DLD1 (cell line): ENCODE results near the gene CACNA2D2.

Source experiments
- in situ Hi-C: cut with HindIII; loops from 2 replicates; pipeline ENCODE4 v1.10.0; 2017; ENCODE audit warnings: low sequenced_read_pairs

Gene CACNA2D2

GRCh38 chr3:50470658-50471057 is 32.8 kb downstream of the CACNA2D2 start:
- in situ Hi-C loops = no loop called here

DNA sequence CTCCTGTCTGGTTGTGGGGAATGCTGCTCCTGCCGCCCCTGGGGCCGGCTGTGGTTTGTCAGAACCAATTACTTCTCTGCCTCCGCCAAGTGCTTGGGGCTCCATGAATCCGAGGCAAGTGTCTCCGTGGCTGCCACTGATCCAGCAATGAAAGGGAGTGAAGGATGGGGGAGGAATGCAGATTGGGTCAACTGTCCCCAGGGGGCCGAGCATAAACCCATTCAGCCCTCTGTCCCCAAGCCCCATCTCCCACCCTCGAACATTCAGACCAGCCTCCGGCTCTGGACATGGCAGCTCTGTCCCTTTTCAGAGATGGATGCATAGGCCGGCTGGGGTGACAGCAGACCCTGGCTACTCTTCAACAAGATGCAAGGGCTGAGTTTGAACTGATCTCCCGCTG is 35.5 kb downstream of the CACNA2D2 start:
- in situ Hi-C loops = no loop called here

GRCh38 chr3:50466177-50466576 is 37.3 kb downstream of the CACNA2D2 start:
- in situ Hi-C loops = no loop called here

DNA sequence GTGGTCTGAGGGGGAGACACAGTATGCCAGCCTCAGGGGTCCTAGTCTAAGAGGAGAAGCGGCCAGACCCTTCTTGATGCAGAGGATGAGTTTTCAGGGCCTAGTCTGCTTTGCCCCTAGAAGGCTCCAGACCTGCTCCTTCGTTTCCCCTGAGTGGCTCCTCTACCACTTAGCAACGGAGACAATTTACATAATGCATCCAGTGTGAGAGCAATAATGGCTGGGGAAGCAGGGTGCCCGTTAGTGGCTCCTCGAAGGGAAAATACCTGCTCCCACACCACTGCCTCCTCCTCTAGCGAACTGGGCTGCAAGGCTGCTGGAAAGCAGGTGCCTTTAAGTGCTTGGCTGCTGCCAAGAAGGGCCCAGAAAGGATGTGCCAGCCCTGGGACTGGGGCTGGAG is 38.9 kb downstream of the CACNA2D2 start:
- in situ Hi-C loops = no loop called here

GRCh38 chr3:50459785-50460184 is 43.6 kb downstream of the CACNA2D2 start:
- in situ Hi-C loops = no loop called here

DNA sequence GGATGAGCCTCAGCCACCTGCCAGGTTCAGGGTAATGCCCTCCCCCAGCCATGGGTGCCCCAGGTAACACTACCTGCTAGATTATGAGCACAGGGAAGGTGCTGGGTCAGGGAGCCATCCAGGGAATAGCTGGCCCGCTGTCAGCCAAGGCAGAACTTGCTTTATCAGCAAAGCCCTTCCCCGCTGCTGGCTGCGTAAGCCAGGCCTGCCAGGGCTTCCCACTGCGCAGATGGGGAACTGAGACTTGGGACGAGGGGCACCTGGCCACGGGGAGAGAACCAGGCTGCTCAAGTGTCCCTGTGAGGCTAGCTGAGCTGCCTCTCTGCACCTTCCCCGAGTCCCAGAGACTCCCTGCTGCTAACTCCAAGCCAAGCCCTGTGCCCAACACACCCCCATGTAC is 45.4 kb downstream of the CACNA2D2 start:
- in situ Hi-C loops = no loop called here

GRCh38 chr3:50455161-50456018 is 48.0 kb downstream of the CACNA2D2 start:
- in situ Hi-C loops = no loop called here

DNA sequence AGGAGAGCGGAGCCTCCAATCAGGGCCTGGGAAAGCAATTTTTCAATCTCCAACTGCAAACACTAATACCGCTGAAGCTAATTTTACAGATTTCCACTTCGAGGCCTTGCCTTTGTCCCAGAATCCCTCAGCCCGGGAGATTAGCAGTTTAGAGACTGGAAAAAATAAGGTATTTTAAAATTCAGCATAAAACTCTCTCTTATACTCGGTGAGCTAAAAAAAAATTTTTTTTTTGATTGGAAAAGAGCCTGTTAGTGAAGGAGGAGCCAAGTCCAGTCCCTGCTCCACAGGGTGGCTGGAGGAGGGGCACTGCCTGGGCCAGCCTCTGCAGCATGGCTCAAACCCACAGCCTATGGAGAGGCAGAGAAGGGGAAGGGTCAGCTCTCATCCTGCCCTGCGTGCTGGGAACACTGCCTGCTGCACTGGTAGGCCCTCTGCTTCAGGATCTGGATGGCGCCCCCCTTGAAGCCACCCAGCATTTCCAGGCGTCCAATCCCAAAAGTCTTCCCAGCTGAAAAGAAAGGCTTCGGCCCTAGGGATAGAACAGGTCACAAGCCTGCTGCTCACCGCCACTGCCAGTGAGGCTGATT is 48.9 kb downstream of the CACNA2D2 start:
- in situ Hi-C loops = no loop called here

GRCh38 chr3:50453907-50454306 is 49.5 kb downstream of the CACNA2D2 start:
- in situ Hi-C loops = no loop called here

- in situ Hi-C loops = no loop called here
Measured at GRCh38 chr3:50450209-50450921, 53.1 kb downstream of the CACNA2D2 start.

- in situ Hi-C loops = no loop called here
Measured at GRCh38 chr3:50448752-50449539, 54.5 kb downstream of the CACNA2D2 start.

- in situ Hi-C loops = no loop called here
Measured at GRCh38 chr3:50447290-50447840, 56.1 kb downstream of the CACNA2D2 start.

DNA sequence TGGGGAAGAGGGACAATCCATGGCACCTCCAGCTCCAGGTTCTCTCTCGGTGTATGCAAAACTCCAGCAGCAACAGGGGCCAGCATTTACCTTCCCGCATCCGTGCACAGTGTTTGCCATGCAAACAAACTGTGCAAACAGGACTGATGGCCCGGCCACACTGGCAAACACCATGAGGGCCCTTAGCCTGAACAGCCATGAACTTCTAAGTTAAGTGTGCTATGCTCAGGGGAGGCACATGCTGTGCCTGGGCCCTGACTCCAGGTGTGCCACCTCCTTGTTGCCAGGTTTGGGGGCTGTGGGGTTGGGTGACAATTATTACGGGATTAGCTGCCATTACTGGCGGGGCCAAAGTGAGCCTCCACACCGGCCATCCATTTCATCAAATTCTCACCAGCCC is 57.5 kb downstream of the CACNA2D2 start:
- in situ Hi-C loops = no loop called here

DNA sequence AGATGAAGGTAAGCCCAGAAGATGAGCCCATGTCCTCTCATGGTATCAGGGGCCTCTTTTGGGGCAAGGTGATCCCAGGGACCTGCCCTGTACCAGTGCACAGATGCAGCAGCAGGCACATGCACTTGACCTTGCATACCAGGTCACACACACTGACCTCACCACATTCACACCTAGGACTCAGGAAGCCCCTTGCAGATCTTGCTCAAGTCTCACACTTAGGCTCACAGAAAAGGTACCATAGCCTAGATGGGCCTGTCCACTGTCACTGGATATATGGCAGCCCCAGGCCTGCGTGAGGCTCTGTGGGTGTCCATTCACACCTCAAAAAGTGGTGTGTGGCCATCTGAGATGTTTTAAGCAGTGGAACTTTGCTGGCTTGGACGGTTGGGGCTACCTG is 58.7 kb downstream of the CACNA2D2 start:
- in situ Hi-C loops = no loop called here

GRCh38 chr3:50444213-50444612 is 59.2 kb downstream of the CACNA2D2 start:
- in situ Hi-C loops = no loop called here

DNA sequence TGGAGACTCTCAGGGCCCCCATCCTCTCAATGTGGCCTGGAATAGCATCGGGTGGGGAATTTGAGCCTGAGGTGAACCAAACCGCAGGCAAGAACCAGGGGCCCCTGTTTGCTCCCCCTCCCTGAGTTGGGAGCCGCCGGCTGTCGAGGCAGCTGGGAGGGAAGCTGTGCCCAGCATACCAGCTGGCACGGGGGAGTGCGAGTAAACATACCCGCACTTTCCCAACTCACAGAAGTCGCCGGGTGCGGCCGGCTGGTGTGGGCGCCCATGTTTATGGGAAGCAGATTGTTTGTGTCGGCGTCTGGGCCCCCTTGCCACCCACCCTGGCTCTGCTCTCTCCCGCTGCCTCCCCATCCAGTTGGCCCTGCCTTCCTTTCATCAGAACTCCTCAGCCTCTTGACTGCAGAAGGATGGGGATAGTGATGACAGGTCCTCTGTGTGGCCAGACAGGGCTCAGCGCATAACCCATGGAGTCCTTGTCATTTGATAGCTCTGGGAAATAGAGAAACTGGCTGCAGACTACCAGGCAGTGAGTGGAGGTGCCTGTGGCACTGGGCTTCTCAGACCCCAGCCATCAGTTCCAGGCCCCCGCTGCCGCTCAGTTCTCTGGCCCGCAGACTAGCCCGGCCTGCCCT is 60.4 kb downstream of the CACNA2D2 start:
- in situ Hi-C loops = no loop called here

DNA sequence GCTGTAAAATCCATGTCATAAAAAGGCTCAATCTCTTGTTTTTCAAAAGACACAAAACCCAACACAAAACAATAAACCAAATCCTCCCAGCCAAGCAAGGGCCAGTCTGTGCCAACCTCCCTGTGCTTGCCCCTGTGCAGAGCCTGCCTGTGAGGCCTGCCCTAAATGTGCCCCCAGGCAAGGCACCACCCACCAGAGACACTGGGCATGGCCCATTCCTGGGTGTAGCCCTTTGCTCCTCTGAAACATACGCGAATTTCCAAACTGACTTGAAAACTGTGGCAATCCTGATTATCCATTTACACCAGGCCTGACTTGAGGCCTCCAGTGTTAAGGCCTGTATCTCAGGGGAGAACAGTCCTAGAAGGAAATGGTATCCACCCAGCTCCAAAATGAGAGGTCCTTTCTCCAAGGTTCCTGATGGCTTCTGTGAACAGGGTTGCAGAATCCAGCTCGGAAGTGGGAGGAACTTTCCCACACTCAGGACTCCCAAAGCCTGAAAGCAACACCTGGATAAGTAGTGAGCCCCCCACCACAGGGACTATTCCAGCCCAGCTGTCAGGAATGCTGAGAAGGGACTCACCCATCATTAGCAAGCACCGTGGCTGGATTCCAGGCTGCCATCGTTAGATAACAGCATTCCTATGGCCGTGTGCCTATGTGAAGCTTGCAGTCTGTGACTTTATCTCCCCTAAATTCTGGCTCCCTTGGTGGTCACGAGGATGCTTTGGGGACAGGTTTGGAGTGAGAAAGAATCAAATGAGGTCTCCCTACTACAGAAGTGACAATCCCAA is 61.8 kb downstream of the CACNA2D2 start:
- in situ Hi-C loops = no loop called here

DNA sequence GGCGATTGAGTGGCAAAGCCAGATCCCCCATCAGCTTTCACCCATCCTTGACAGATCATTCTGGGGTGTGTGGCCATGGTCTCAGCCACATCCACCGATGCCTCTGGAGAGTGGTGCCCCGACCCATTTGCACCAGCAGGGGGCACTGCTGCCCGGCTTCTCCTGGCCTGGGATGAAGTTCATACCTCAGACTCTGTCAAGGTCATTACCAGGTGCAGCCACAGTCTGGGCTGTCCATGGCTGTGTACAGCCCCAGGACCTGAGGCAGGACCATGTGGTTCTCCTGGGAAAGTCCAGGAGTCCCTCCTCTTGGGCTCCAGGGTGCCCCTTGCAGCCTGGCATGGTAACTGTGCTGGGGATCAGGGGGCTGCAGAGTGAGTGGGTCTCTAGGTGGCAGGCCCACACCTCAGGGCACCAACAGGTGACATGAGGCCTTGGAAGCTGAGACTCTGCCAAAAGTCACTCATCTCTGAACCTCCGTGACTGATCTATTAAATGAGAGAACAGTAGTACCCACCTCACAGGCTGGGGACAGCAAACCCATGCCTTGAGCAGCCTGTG is 67.2 kb downstream of the CACNA2D2 start:
- in situ Hi-C loops = no loop called here
